A549 (cell line): ENCODE measurements around the gene MMS19. TPM values are rescaled to one million over a fixed set of nuclear protein-coding genes. Genes with fewer than 3 reads are reported as not detected.

ENCODE experiments used
- ATAC-seq, 2 experiments: fragments of 200-7000 bp in 1 of 2; fragments of >200 bp in 1 of 2; cut with Nextera tagmentation in 1 of 2; cut with Tn5 transposase in 1 of 2; 3 replicates each; pipeline versions ENCODE4 v1.8.0 to v1.9.1; 2018 to 2020; ENCODE audit warnings: mild to moderate bottlenecking in 1 of 2, moderate library complexity in 1 of 2
- CTCF ChIA-PET: fragments of 300-600 bp; sonication (Branson Sonifier 250); formaldehyde crosslinking; extraction: SDS; loops from one replicate; lab custom pipeline; 2021; ENCODE audit warnings: antibody characterized with exemption, inconsistent platforms; lab: Yijun Ruan, JAX
- POLR2A ChIA-PET: fragments of 350-600 bp; formaldehyde crosslinking; extraction: SDS; loops from one replicate; lab custom pipeline; 2021; ENCODE audit warnings: antibody characterized with exemption, inconsistent platforms; lab: Yijun Ruan, JAX
- DNase-seq, 2 experiments: peaks; one replicate each; pipeline versions ENCODE4 v3.0.0 to v3.0.0-alpha.2; 2011 to 2016; ENCODE audit warnings: low read depth in 1 of 2, low spot score in 1 of 2
- FAIRE-seq: peaks from 2 replicates; lab custom pipeline; 2011; peaks lifted over from hg19 to GRCh38; lab: Jason Lieb, UNC
- H3K27ac ChIP-seq, 2 experiments: fragments of >200 bp; sonication (Bioruptor Twin); formaldehyde crosslinking; 3 replicates each; pipeline ENCODE4 v1.5.1; 2016 to 2017
- H3K4me1 ChIP-seq: fragments of >200 bp; sonication (Bioruptor Twin); formaldehyde crosslinking; 3 replicates; pipeline ENCODE4 v1.6.1; 2016
- H3K4me2 ChIP-seq: fragments of >200 bp; sonication (Bioruptor Twin); formaldehyde crosslinking; 3 replicates; pipeline ENCODE4 v1.6.1; 2016
- H3K4me3 ChIP-seq: fragments of >200 bp; sonication (Bioruptor Twin); formaldehyde crosslinking; 3 replicates; pipeline ENCODE4 v1.5.1; 2016
- H3K9me3 ChIP-seq: fragments of >200 bp; sonication (Bioruptor Twin); formaldehyde crosslinking; 3 replicates; pipeline ENCODE4 v1.6.1; 2016
- BCL3 ChIP-seq: fragments of >200 bp; sonication (Bioruptor Twin); formaldehyde crosslinking; IDR thresholded peaks from 3 replicates; pipeline ENCODE4 v1.6.1; 2016
- CBX8 ChIP-seq: fragments of 200-600 bp; sonication (generic); IDR thresholded peaks from 2 replicates; pipeline ENCODE4 v1.6.1; 2016
- CEBPB ChIP-seq, 2 experiments: fragments of >200 bp in 1 of 2; sonication (Bioruptor Twin) in 1 of 2; formaldehyde crosslinking in 1 of 2; IDR thresholded peaks; 2 replicates each; pipeline ENCODE4 v1.6.1; 2012 to 2016
- FOSB ChIP-seq: fragments of 250-450 bp; sonication (Bioruptor Pico); IDR thresholded peaks from 2 replicates; pipeline ENCODE4 v1.5.0; 2020; ENCODE audit warnings: mild to moderate bottlenecking, moderate library complexity
- FOSL2 ChIP-seq, 2 experiments: fragments of 450-650 bp in 1 of 2; fragments of >200 bp in 1 of 2; sonication (Bioruptor Twin) in 1 of 2; formaldehyde crosslinking; IDR thresholded peaks; 2 replicates each; pipeline versions ENCODE4 v1.5.0 to v1.6.1; 2016 to 2020; ENCODE audit warnings: mild to moderate bottlenecking in 1 of 2, moderate library complexity in 1 of 2
- HDAC2 ChIP-seq: fragments of 200-600 bp; sonication (generic); IDR thresholded peaks from 2 replicates; pipeline ENCODE4 v1.6.1; 2016
- HES2 ChIP-seq: fragments of >200 bp; sonication (Bioruptor Twin); formaldehyde crosslinking; IDR thresholded peaks from 2 replicates; pipeline ENCODE4 v1.6.1; 2016
- HOXA7 ChIP-seq: fragments of 250-450 bp; sonication (Bioruptor Pico); IDR thresholded peaks from 2 replicates; pipeline ENCODE4 v1.5.0; 2020; ENCODE audit warnings: mild to moderate bottlenecking, moderate library complexity
- JUN ChIP-seq, 2 experiments: fragments of >200 bp; sonication (Bioruptor Twin); formaldehyde crosslinking; IDR thresholded peaks; 2 replicates in 1 of 2; 3 replicates in 1 of 2; pipeline ENCODE4 v1.6.1; 2016 to 2017
- KDM1A ChIP-seq: fragments of 200-600 bp; sonication (generic); IDR thresholded peaks from 2 replicates; pipeline ENCODE4 v1.6.1; 2016; ENCODE audit warnings: low read depth, mild to moderate bottlenecking
- MAFK ChIP-seq: fragments of 450-650 bp; IDR thresholded peaks from 2 replicates; pipeline ENCODE4 v1.6.1; 2014; ENCODE audit not compliant: partially characterized antibody
- MAX ChIP-seq: IDR thresholded peaks from 2 replicates; pipeline ENCODE4 v1.6.1; 2012
- NFE2L2 ChIP-seq: fragments of 150-350 bp; conservative IDR thresholded peaks from 2 replicates; pipeline ENCODE4 v1.6.1; 2014; ENCODE audit warnings: low read length
- NPAS2 ChIP-seq: fragments of 250-450 bp; sonication (Bioruptor Pico); IDR thresholded peaks from 2 replicates; pipeline ENCODE4 v1.8.0; 2022; ENCODE audit warnings: mild to moderate bottlenecking, moderate library complexity, borderline replicate concordance
- NR3C1 ChIP-seq: fragments of >200 bp; sonication (Bioruptor Twin); formaldehyde crosslinking; IDR thresholded peaks from 3 replicates; pipeline ENCODE4 v1.6.1; 2017
- PBX3 ChIP-seq: IDR thresholded peaks from 2 replicates; pipeline ENCODE4 v1.6.1; 2012
- POLR2A ChIP-seq: IDR thresholded peaks from 2 replicates; pipeline ENCODE4 v1.6.1; 2012; ENCODE audit warnings: mild to moderate bottlenecking, low read length
- POLR2AphosphoS2 ChIP-seq: conservative IDR thresholded peaks from 2 replicates; pipeline ENCODE4 v1.6.1; 2012; ENCODE audit warnings: low read length, improper control_type of control experiment, inconsistent platforms
- RFX5 ChIP-seq: fragments of 450-650 bp; IDR thresholded peaks from 2 replicates; pipeline ENCODE4 v1.7.1; 2014; ENCODE audit warnings: antibody characterized with exemption, mild to moderate bottlenecking, moderate library complexity
- RNF2 ChIP-seq: fragments of 200-600 bp; sonication (generic); IDR thresholded peaks from 2 replicates; pipeline ENCODE4 v1.6.1; 2016; ENCODE audit warnings: low read depth, mild to moderate bottlenecking, antibody characterized with exemption, moderate library complexity, borderline replicate concordance
- SMC3 ChIP-seq: fragments of >200 bp; sonication (Bioruptor Twin); formaldehyde crosslinking; IDR thresholded peaks from 3 replicates; pipeline ENCODE4 v1.6.1; 2018; ENCODE audit warnings: inconsistent platforms
- SREBF2 ChIP-seq: fragments of 450-650 bp; IDR thresholded peaks from 2 replicates; pipeline ENCODE4 v1.6.1; 2014; ENCODE audit warnings: mild to moderate bottlenecking, moderate library complexity
- TFCP2L1 ChIP-seq: fragments of 250-450 bp; sonication (Bioruptor Pico); IDR thresholded peaks from 2 replicates; pipeline ENCODE4 v1.5.0; 2021; ENCODE audit warnings: mild to moderate bottlenecking
- ZC3H11A ChIP-seq: fragments of 450-650 bp; IDR thresholded peaks from 2 replicates; pipeline ENCODE4 v1.6.1; 2014; ENCODE audit warnings: antibody characterized with exemption, mild to moderate bottlenecking
- ZFP36 ChIP-seq: fragments of 450-650 bp; IDR thresholded peaks from 2 replicates; pipeline ENCODE4 v1.6.1; 2014; ENCODE audit warnings: borderline replicate concordance; ENCODE audit not compliant: partially characterized antibody
- ZNF302 ChIP-seq: fragments of 250-450 bp; sonication (Bioruptor Pico); IDR thresholded peaks from 2 replicates; pipeline ENCODE4 v1.9.0; 2021; ENCODE audit warnings: inconsistent platforms, mild to moderate bottlenecking, moderate library complexity
- ZSCAN20 ChIP-seq: fragments of 250-450 bp; sonication (Bioruptor Pico); IDR thresholded peaks from 2 replicates; pipeline ENCODE4 v1.8.0; 2022; ENCODE audit warnings: mild to moderate bottlenecking, moderate library complexity
- WGBS: methylation state at CpG from one replicate; pipeline ENCODE4 v1.1.6; 2017; ENCODE audit errors: missing lambda C conversion rate; 5-methylcytosine and 5-hydroxymethylcytosine counted together
- polyA plus RNA-seq, 4 experiments: library from polyadenylated mRNA; depleted of rRNA in 3 of 4; stranded (reverse); fragments of >200 nt; fragmentation: RNase III in 1 of 4; extraction: RNeasy Plus Mini Kit Qiagen cat#74134 plus additional on column Dnase treatment in 1 of 4; gene quantifications; 2 replicates in 3 of 4; 3 replicates in 1 of 4; pipeline ENCODE4 v1.2.3, GENCODE V29; 2011 to 2017

Gene MMS19
- polyA plus RNA-seq, 2 of the 4 experiments (the other 2 are of a cell fraction): 60.6 to 65.6 TPM

- TF ChIP-seq HDAC2: 0 out of 2 replicates have a peak, but pooled peaks have one; percentile 62
- TF ChIP-seq ZFP36: no peak
- 0 out of 3 replicates have a peak, but pooled peaks have one; percentile 9 for TF ChIP-seq BCL3
- TF ChIP-seq JUN (IDR thresholded peaks at IDR 0.05): 0 out of 5 replicates have a peak, but pooled peaks of 1 of the 2 experiments have one; percentile 45
These were observed 598 bp downstream of the MMS19 start (continued) for GRCh38 chr10:97497572-97498075.

GRCh38 chr10:97494863-97495506 lies 3.2 kb downstream of the MMS19 start:
- peaks cover 19% of the 10 kb centered on the region; the same call in 2 of the 3 replicates for H3K4me1 ChIP-seq
- POLR2A ChIA-PET: no interaction called here
- 70% methylated on average over 7 of the region's 7 CpGs for WGBS
- CTCF ChIA-PET: interaction anchor here (0.7 to 1.8 kb wide), 3 partner anchors 31 to 77 kb away, joined by 3 to 6 read pairs (median 5); no protein-coding TSS in a partner anchor
- ATAC-seq: no peak
- no peak overlapping the region for H3K27ac ChIP-seq
- no peak for DNase-seq
- H3K4me3 ChIP-seq: no peak overlapping the region
- H3K9me3 ChIP-seq: no peaks in the 10 kb centered on the region
- FAIRE-seq: peak; percentile 23
- H3K4me2 ChIP-seq: no peak overlapping the region
- TF ChIP-seq HOXA7 (CRISPR knock-in tag) (no peak), ZC3H11A (no peak), HDAC2 (no peak), MAFK (no peak), NR3C1 (no peak), NFE2L2 (no peak), ZSCAN20 (CRISPR knock-in tag) (no peak), NPAS2 (CRISPR knock-in tag) (no peak), BCL3 (no peak), PBX3 (no peak), HES2 (no peak), SMC3 (no peak), TFCP2L1 (CRISPR knock-in tag) (no peak), SREBF2 (no peak)

- TF ChIP-seq ZSCAN20 (CRISPR knock-in tag) (no peak), ZNF302 (CRISPR knock-in tag) (no peak), SREBF2 (no peak), RFX5 (no peak), NFE2L2 (no peak), KDM1A (no peak), RNF2 (no peak), CBX8 (no peak), MAFK (no peak), HOXA7 (CRISPR knock-in tag) (no peak), BCL3 (no peak), FOSL2 (IDR thresholded peaks at IDR 0.05) (no peak), FOSL2 (CRISPR knock-in tag; IDR thresholded peaks at IDR 0.05) (no peak), CEBPB (IDR thresholded peaks at IDR 0.05) (no peak), POLR2A (no peak), FOSB (CRISPR knock-in tag) (no peak), ZC3H11A (no peak), POLR2AphosphoS2 (no peak), MAX (no peak), TFCP2L1 (CRISPR knock-in tag) (no peak), ZFP36 (no peak)
- ChIA-PET POLR2A (no interaction called here), CTCF (interaction anchor here (0.7 to 1.0 kb wide), 2 partner anchors 30 to 78 kb away, joined by 3 to 5 read pairs; no protein-coding TSS in a partner anchor)
- Histone ChIP-seq H3K4me1 (peaks cover 16% of the 10 kb centered on the region; the same call in 2 of the 3 replicates), H3K9me3 (no peaks in the 10 kb centered on the region), H3K4me3 (no peak overlapping the region), H3K27ac (no peak overlapping the region), H3K4me2 (no peak overlapping the region)
- ATAC-seq (no peak), FAIRE-seq (no peak), DNase-seq (no peak)
- 85% methylated on average over 2 of the region's 2 CpGs for WGBS
These were observed 4.1 kb downstream of the MMS19 start for GRCh38 chr10:97494151-97494550.
